HepG2 (cell line): Measurements from ENCODE around the gene FETUB. TPM values are rescaled to one million over a fixed set of nuclear protein-coding genes. Genes with fewer than 3 reads are reported as not detected.

Source experiments
- BORCS8-MEF2B ChIP-seq: sonication (generic); formaldehyde crosslinking; IDR thresholded peaks from 2 replicates; pipeline ENCODE4 v1.8.0; 2022; ENCODE audit warnings: mild to moderate bottlenecking, missing genetic modification reagents
- CBX1 ChIP-seq: IDR thresholded peaks from one replicate; pipeline ENCODE4 v1.6.1; 2016; ENCODE audit warnings: antibody characterized with exemption, low read depth
- CREM ChIP-seq, 2 experiments: sonication (generic) in 1 of 2; formaldehyde crosslinking in 1 of 2; IDR thresholded peaks; 2 replicates each; pipeline versions ENCODE4 v1.4.0 to v1.6.1; 2016 to 2020; ENCODE audit warnings: antibody characterized with exemption in 1 of 2, mild to moderate bottlenecking in 1 of 2, missing genetic modification reagents in 1 of 2
- EED ChIP-seq: sonication (generic); formaldehyde crosslinking; IDR thresholded peaks from 2 replicates; pipeline ENCODE4 v1.5.0; 2020; ENCODE audit warnings: mild to moderate bottlenecking, missing genetic modification reagents
- FOXK1 ChIP-seq: sonication (generic); formaldehyde crosslinking; IDR thresholded peaks from 2 replicates; pipeline ENCODE4 v1.4.0; 2020; ENCODE audit warnings: low read depth, missing genetic modification reagents, borderline replicate concordance
- HMG20A ChIP-seq: IDR thresholded peaks from 2 replicates; pipeline ENCODE4 v1.6.1; 2016; ENCODE audit warnings: borderline replicate concordance
- MAF1 ChIP-seq: sonication (generic); formaldehyde crosslinking; IDR thresholded peaks from 2 replicates; pipeline ENCODE4 v1.5.0; 2020; ENCODE audit warnings: missing genetic modification reagents, borderline replicate concordance
- PBX2 ChIP-seq: IDR thresholded peaks from 2 replicates; pipeline ENCODE4 v1.6.1; 2016; ENCODE audit warnings: control low read depth
- ZBTB38 ChIP-seq: sonication (generic); formaldehyde crosslinking; IDR thresholded peaks from 2 replicates; pipeline ENCODE4 v1.5.1; 2020; ENCODE audit warnings: mild to moderate bottlenecking, missing genetic modification reagents
- ZNF12 ChIP-seq: sonication (generic); formaldehyde crosslinking; IDR thresholded peaks from 2 replicates; pipeline ENCODE4 v1.5.0; 2020; ENCODE audit warnings: missing genetic modification reagents
- ZNF484 ChIP-seq: sonication (generic); formaldehyde crosslinking; IDR thresholded peaks from 2 replicates; pipeline ENCODE4 v1.5.1; 2020; ENCODE audit warnings: mild to moderate bottlenecking, low read depth, missing genetic modification reagents, borderline replicate concordance
- ZNF503 ChIP-seq: sonication (generic); formaldehyde crosslinking; IDR thresholded peaks from 2 replicates; pipeline ENCODE4 v1.4.0; 2020; ENCODE audit warnings: missing genetic modification reagents
- ZNF549 ChIP-seq: sonication (generic); formaldehyde crosslinking; IDR thresholded peaks from 2 replicates; pipeline ENCODE4 v1.5.0; 2020; ENCODE audit warnings: missing genetic modification reagents
- ZNF607 ChIP-seq: sonication (generic); formaldehyde crosslinking; IDR thresholded peaks from 2 replicates; pipeline ENCODE4 v1.5.1; 2020; ENCODE audit warnings: missing genetic modification reagents, mild to moderate bottlenecking, borderline replicate concordance
- ZNF674 ChIP-seq: sonication (generic); formaldehyde crosslinking; IDR thresholded peaks from 2 replicates; pipeline ENCODE4 v1.5.0; 2020; ENCODE audit warnings: low read depth, mild to moderate bottlenecking, missing genetic modification reagents
- ZNF761 ChIP-seq: sonication (generic); formaldehyde crosslinking; conservative IDR thresholded peaks from 2 replicates; pipeline ENCODE4 v1.4.0; 2020; ENCODE audit warnings: mild to moderate bottlenecking, missing genetic modification reagents
- ZSCAN22 ChIP-seq: sonication (generic); formaldehyde crosslinking; IDR thresholded peaks from 2 replicates; pipeline ENCODE4 v1.4.0; 2020; ENCODE audit warnings: mild to moderate bottlenecking, missing genetic modification reagents
- ZSCAN31 ChIP-seq: sonication (generic); formaldehyde crosslinking; IDR thresholded peaks from 2 replicates; pipeline ENCODE4 v1.5.0; 2020; ENCODE audit warnings: low read depth, mild to moderate bottlenecking, missing genetic modification reagents
- polyA plus RNA-seq, 8 experiments: library from polyadenylated mRNA; depleted of rRNA in 3 of 8; stranded (reverse) in 7 of 8; unstranded in 1 of 8; fragments of >200 nt; fragmentation: Illumina TruSeq in 4 of 8; extraction: Trizol in 4 of 8; gene quantifications; 2 replicates each; pipeline versions ENCODE4 v1.2.1 to v1.2.3, GENCODE V29; 2011 to 2016; ENCODE audit warnings: low read depth in 4 of 8, missing spikeins in 1 of 8, mixed read lengths in 1 of 8; ENCODE audit not compliant: insufficient read depth in 1 of 8
- total RNA-seq, 5 experiments: library from RNA; depleted of rRNA; stranded (reverse); fragments of >200 nt; fragmentation: Illumina TruSeq; extraction: Trizol; gene quantifications; 2 replicates each; pipeline ENCODE4 v1.2.3, GENCODE V29; 2016; ENCODE audit warnings: low read depth in 1 of 5
- TF ChIP-seq, protein P1 (sequence below): sonication (generic); formaldehyde crosslinking; IDR thresholded peaks from 2 replicates; pipeline ENCODE4 v1.4.0; 2020; ENCODE audit warnings: mild to moderate bottlenecking, missing genetic modification reagents, borderline replicate concordance
- TF ChIP-seq, protein P2 (sequence below): sonication (generic); formaldehyde crosslinking; IDR thresholded peaks from 2 replicates; pipeline ENCODE4 v1.5.0; 2020; ENCODE audit warnings: mild to moderate bottlenecking, missing genetic modification reagents, moderate library complexity

Gene FETUB
- total and polyA plus RNA-seq, 2 of the 13 experiments (the other 11 are each of a cell fraction or from before 2014, with no cell fraction given): 2.1 to 4.4 TPM

DNA sequence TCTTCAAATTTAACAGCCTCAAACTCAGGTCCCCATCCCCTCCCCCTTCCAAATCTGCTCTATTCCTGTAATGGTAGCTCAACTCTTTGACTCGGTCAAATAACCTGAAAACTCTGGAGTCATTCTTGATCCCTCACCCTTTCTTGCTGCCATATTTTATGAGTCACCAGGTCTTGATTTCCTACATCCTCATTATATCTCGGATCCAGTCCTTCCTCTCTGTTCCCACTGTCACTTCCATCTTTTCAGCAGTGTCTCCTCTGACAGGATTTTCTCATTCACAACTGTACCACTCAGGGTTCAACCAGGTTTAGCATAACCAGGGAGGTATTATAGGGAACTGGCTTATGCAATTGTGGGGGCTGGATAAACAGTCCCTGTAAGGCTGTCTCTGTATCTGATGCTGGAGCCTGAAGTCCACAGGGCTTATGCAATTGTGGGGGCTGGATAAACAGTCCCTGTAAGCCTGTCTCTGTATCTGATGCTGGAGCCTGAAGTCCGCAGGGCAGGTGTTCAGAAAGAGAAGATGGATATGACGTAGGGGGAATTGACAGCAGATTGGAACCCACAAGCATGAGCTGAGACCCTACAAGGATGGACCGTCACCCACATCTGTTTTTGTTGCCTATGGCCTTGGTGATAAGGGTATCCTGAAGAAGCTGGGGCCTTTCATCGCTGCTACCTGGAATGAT, 9.1 kb upstream of the FETUB start (continued):
- peak; percentile 71; the same call in 1 of the 2 replicates for TF ChIP-seq ZNF503
- no peak for TF ChIP-seq ZNF549 (CRISPR knock-in tag)
- no peak for TF ChIP-seq MAF1 (CRISPR knock-in tag)
- TF ChIP-seq, protein P1, sequence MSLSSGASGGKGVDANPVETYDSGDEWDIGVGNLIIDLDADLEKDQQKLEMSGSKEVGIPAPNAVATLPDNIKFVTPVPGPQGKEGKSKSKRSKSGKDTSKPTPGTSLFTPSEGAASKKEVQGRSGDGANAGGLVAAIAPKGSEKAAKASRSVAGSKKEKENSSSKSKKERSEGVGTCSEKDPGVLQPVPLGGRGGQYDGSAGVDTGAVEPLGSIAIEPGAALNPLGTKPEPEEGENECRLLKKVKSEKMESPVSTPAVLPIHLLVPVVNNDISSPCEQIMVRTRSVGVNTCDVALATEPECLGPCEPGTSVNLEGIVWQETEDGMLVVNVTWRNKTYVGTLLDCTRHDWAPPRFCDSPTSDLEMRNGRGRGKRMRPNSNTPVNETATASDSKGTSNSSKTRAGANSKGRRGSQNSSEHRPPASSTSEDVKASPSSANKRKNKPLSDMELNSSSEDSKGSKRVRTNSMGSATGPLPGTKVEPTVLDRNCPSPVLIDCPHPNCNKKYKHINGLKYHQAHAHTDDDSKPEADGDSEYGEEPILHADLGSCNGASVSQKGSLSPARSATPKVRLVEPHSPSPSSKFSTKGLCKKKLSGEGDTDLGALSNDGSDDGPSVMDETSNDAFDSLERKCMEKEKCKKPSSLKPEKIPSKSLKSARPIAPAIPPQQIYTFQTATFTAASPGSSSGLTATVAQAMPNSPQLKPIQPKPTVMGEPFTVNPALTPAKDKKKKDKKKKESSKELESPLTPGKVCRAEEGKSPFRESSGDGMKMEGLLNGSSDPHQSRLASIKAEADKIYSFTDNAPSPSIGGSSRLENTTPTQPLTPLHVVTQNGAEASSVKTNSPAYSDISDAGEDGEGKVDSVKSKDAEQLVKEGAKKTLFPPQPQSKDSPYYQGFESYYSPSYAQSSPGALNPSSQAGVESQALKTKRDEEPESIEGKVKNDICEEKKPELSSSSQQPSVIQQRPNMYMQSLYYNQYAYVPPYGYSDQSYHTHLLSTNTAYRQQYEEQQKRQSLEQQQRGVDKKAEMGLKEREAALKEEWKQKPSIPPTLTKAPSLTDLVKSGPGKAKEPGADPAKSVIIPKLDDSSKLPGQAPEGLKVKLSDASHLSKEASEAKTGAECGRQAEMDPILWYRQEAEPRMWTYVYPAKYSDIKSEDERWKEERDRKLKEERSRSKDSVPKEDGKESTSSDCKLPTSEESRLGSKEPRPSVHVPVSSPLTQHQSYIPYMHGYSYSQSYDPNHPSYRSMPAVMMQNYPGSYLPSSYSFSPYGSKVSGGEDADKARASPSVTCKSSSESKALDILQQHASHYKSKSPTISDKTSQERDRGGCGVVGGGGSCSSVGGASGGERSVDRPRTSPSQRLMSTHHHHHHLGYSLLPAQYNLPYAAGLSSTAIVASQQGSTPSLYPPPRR (CRISPR knock-in tag): peak; percentile 85
- TF ChIP-seq ZSCAN31: peak; percentile 68; the same call in 1 of the 2 replicates
- no peak for TF ChIP-seq ZNF761
- TF ChIP-seq ZSCAN22: no peak
- no peak for TF ChIP-seq ZNF674 (CRISPR knock-in tag)
- TF ChIP-seq HMG20A (CRISPR knock-in tag): peak; percentile 88
- TF ChIP-seq, protein P2, sequence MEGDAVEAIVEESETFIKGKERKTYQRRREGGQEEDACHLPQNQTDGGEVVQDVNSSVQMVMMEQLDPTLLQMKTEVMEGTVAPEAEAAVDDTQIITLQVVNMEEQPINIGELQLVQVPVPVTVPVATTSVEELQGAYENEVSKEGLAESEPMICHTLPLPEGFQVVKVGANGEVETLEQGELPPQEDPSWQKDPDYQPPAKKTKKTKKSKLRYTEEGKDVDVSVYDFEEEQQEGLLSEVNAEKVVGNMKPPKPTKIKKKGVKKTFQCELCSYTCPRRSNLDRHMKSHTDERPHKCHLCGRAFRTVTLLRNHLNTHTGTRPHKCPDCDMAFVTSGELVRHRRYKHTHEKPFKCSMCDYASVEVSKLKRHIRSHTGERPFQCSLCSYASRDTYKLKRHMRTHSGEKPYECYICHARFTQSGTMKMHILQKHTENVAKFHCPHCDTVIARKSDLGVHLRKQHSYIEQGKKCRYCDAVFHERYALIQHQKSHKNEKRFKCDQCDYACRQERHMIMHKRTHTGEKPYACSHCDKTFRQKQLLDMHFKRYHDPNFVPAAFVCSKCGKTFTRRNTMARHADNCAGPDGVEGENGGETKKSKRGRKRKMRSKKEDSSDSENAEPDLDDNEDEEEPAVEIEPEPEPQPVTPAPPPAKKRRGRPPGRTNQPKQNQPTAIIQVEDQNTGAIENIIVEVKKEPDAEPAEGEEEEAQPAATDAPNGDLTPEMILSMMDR (CRISPR knock-in tag): no peak
- peak; percentile 44; the same call in 1 of the 2 replicates for TF ChIP-seq ZNF607 (CRISPR knock-in tag)
- TF ChIP-seq BORCS8-MEF2B: peak; percentile 82; the same call in 1 of the 2 replicates
- peak; percentile 30; the same call in 1 of the 2 replicates for TF ChIP-seq ZBTB38
- no peak for TF ChIP-seq ZNF484
- no peak for TF ChIP-seq PBX2 (CRISPR knock-in tag)
- no peak; the same call in 1 of the 2 replicates for TF ChIP-seq EED (CRISPR knock-in tag)
- TF ChIP-seq CBX1: peak; percentile 44
- peak; percentile 79; the same call in 1 of the 2 replicates for TF ChIP-seq CREM (IDR thresholded peaks at IDR 0.05)
- no peak for TF ChIP-seq CREM (CRISPR knock-in tag; IDR thresholded peaks at IDR 0.05)
- peak; percentile 83; the same call in 1 of the 2 replicates for TF ChIP-seq FOXK1
- no peak for TF ChIP-seq ZNF12 (CRISPR knock-in tag)
